Activated CD8-positive, alpha-beta T cell treated with anti-CD3 and anti-CD28 coated beads for 36 hours (primary cell): Measurements from ENCODE around the gene ALG1. TPM values are rescaled to one million over a fixed set of nuclear protein-coding genes. Genes with fewer than 3 reads are reported as not detected.

Experiments used
- total RNA-seq, 2 experiments: library from RNA; stranded (reverse); gene quantifications; one replicate each; pipeline ENCODE4 v1.2.3, GENCODE V29; 2021

The ALG1 gene
- total RNA-seq, 2 experiments from 2014 or later: 16.8 to 17.2 TPM

Other genes starting within 250 kb of the ALG1 start
- gene GLYR1, start 224.6 kb upstream of the ALG1 start, total RNA-seq: 10 to 100 TPM; 63.7 to 64.8 TPM
- 10 to 100 TPM; 25.4 to 25.6 TPM for gene UBN1, start 224.4 kb upstream of the ALG1 start, total RNA-seq
- under 1 TPM in 1 of 2 experiments, not detected in 1; 0.05 TPM for gene PPL, start 134.7 kb upstream of the ALG1 start, total RNA-seq
- gene SEC14L5, start 113.5 kb upstream of the ALG1 start, total RNA-seq: under 1 TPM in 1 of 2 experiments, not detected in 1; 0.07 TPM
- gene NAGPA, start 37.9 kb upstream of the ALG1 start, total RNA-seq: 10 to 100 TPM; 10.1 to 11.3 TPM
- gene C16orf89, start 5.9 kb upstream of the ALG1 start, total RNA-seq: not detected
- 10 to 100 TPM; 19.7 to 20.5 TPM for gene EEF2KMT, start 26.0 kb downstream of the ALG1 start, total RNA-seq